HG02840 (cell line): ENCODE data around the gene PPP2R3A.
"Not testable (repeated sequence)": the region's sequence is repeated elsewhere in the genome, so short reads cannot be mapped to it uniquely, and the experiment has no call there.

Experiments
- ATAC-seq: cut with Tn5 transposase; IDR thresholded peaks from one replicate; pipeline ENCODE4 v1.9.1; 2021; ENCODE audit warnings: mild to moderate bottlenecking, moderate library complexity, moderate number of reproducible peaks; ENCODE audit not compliant: unreplicated experiment, low FRiP score

Gene PPP2R3A

GRCh38 chr3:136146981-136147729, 181.6 kb downstream of the PPP2R3A start:
- no peak for ATAC-seq

GRCh38 chr3:136149667-136150066, 184.1 kb downstream of the PPP2R3A start:
- no peak for ATAC-seq

GRCh38 chr3:136151219-136151618, 185.7 kb downstream of the PPP2R3A start:
- ATAC-seq = no peak

GRCh38 chr3:136152176-136152843, 186.8 kb downstream of the PPP2R3A start:
- no peak for ATAC-seq

- no peak for ATAC-seq
Measured at GRCh38 chr3:136152963-136153362, 187.4 kb downstream of the PPP2R3A start.

- ATAC-seq = no peak
Measured at GRCh38 chr3:136161516-136161915, 196.0 kb downstream of the PPP2R3A start.

DNA sequence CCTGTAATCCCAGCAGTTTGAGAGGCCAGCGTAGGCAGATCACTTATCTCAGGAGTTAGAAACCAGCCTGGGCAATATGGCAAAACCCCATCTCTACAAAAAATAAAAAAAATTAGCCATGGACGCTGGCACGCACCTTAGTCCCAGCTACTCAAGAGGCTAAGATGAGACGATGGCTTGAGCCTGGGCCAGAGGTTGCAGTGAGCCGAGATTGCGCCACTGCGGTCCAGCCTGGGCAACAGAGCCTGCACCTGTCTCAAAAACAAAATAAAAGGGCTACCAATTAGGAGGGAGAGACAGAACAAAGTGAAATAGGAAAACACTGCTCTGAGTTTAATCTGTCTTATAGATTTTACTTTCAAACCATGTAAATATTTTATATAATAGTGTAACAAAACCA, 196.8 kb downstream of the PPP2R3A start:
- ATAC-seq = no peak

- ATAC-seq = not testable (repeated sequence)
Measured at GRCh38 chr3:136163607-136164006, 198.1 kb downstream of the PPP2R3A start.

GRCh38 chr3:136166507-136166906, 201.0 kb downstream of the PPP2R3A start:
- ATAC-seq = no peak

DNA sequence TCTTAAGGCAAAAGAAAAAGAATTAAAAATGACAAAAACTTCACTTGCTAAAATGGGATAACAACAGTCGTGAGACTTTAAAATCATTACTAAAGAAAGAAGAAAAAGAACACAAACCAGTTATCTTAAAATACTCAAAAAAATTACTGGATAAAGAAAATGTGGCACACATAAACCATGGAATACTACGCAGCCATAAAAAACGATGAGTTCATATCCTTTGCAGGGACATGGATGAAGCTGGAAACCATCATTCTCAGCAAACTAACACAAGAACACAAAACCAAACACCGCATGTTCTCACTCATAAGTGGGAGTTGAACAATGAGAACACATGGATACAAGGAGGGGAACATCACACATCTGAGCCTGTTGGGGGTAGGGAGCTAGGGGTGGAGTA, 202.7 kb downstream of the PPP2R3A start:
- not testable (repeated sequence) for ATAC-seq

DNA sequence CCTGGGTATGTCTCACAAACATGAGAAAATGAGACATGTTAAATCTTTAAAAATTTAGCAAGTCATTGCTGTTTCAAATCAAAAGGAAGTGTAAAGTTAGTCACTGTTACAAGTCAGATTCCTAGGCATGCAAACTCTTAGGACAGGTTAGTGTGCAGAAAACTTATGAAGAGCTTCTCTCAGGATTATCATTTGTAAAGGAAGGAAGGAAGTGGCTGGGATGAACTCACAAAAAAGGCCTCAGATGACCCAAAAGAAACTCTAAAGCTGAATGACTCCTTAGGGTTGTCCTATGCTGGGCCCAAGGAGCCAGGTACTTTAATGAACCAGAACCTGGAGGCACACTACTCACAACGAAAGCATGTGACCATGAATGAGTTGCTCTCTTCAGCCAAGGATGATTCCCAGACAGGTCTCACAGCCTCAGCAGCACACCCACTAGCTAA, 205.6 kb downstream of the PPP2R3A start:
- ATAC-seq = no peak

DNA sequence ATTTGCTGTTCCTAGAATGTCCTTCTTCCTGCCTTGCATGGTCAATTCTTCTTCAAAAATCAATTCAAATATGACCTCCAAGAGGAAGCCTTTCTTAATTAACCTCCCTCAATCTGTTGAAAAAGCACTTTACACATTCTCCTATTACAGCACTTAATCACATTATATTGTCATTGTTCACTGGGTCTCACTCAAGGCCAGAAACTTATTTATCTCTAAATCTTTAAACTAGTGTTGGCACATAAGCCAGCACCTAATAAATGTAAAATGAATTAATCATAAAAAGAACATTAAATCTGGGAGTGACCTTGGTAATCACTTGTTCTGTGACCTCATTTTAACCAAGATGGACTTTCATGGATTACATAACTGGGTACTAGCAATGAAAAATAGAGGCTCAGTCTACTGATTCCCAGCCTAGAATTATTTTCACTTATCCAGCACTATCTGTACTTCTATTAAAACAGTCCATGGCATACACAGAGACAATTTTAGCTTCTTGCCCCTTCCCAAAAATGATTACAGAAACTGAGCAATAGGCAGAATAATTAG, 208.5 kb downstream of the PPP2R3A start:
- ATAC-seq = no peak

- no peak for ATAC-seq
Measured at GRCh38 chr3:136177876-136178275, 212.3 kb downstream of the PPP2R3A start.

DNA sequence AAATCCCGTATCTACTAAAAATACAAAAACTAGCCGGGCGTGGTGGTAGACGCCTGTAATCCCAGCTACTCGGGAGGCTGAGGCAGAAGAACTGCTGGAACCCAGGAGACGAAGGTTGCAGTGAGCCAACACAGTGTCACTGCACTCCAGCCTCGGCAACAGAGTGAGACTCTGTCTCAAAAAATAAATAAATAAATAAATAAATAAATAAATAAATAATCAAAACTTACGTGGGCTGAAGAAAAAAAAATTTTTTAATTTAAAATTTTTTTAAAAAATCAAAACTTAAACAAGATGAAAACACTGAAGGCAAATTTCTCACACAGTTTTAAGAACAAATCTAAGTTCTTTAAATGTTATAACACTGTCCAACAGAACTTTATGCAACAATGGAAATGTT, 216.2 kb downstream of the PPP2R3A start:
- no peak for ATAC-seq

- ATAC-seq = no peak
Measured at GRCh38 chr3:136184703-136185102, 219.2 kb downstream of the PPP2R3A start.

GRCh38 chr3:136186344-136186743, 220.8 kb downstream of the PPP2R3A start:
- no peak for ATAC-seq

DNA sequence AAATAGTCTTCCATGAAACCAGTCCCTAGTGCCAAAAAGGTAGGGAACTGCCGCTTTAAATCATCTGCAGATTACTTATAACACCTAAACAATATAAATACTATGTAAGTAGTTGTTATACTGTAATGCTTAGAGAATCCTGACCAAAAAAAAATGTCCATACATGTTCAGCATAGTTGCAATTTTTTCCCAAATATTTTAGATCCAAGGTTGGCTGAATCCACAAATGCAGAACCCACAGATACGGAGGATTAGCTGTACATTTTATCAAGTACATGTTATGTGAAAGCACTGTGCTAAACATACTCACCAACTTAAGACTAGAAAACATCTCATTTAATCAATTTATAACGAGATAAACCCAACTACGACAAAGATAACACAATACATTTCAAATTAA, 221.3 kb downstream of the PPP2R3A start:
- no peak for ATAC-seq

DNA sequence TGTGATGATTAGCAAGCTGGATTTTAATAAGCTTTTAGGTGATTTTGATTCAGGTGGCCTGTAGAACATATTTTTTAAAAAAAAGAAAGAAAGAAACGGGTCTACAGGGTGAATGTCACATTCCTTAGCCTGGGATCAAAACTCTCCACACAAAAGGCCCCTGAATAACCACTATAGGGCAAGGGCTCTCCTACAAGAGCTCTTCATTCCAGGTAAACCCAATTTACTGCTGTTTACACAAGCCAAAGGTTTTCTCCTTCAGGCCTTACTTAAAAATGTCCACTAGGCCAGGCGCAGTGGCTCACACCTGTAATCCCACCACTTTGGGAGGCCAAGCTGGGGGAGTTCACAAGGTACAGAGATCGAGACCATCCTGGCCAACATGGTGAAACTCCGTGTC, 222.3 kb downstream of the PPP2R3A start:
- no peak for ATAC-seq

DNA sequence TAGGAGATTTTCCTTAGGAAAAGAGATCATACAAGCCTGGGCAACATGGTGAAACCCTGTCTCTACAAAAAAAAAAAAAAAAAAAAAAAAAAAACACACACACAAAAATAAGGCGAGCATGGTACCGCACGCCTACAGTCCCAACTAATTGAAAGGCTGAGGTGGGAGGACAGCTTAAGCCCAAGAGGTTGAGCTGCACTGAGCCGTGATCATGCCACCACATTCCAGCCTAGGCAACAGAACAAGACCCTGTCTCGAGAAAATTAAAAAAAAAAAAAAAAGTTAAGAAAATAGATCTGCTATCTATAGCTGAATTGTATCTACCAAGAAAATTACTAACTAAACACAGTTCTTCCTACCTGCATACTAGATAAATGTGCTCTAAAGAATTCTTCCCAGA, 223.5 kb downstream of the PPP2R3A start:
- no peak for ATAC-seq

GRCh38 chr3:136189859-136190617, 224.5 kb downstream of the PPP2R3A start:
- ATAC-seq = no peak

DNA sequence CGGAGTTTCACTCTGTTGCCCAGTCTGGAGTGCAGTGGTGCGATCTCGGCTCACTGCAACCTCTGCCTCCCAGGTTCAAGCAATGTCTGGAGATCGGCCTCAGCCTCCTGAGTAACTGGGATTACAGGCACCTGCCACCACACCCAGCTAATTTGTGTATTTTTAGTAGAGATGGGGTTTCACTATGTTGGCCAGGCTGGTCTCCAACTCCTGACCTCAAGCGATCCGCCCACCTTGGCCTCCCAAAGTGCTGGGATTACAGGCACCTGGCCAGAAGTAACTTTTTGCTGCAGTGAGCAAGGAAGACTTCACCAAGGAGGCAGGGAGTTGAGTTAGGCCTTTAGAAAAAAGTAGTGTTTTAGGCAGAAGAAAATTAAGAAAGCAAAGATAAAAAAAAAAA, 226.7 kb downstream of the PPP2R3A start:
- ATAC-seq = not testable (repeated sequence)
